Parathyroid adenoma (tissue), 2 donors: ENCODE measurements around the gene BHLHE40.
A peak's percentile ranks its signal among the peaks of the same experiment; 100 is the strongest.

Source experiments
- H2AFZ ChIP-seq: fragments of 300-600 bp; sonication (generic); one replicate; pipeline ENCODE4 v1.7.0; 2017; ENCODE audit warnings: antibody characterized with exemption, mild to moderate bottlenecking
- H3K27ac ChIP-seq: fragments of 300-600 bp; sonication (generic); one replicate; pipeline ENCODE4 v1.7.0; 2017
- H3K27me3 ChIP-seq: fragments of 300-600 bp; sonication (generic); one replicate; pipeline ENCODE4 v1.7.0; 2017; ENCODE audit warnings: low read length; ENCODE audit not compliant: control insufficient read depth, insufficient read depth
- H3K36me3 ChIP-seq: fragments of 300-600 bp; sonication (generic); one replicate; pipeline ENCODE4 v1.7.0; 2017; ENCODE audit warnings: low read length; ENCODE audit not compliant: control insufficient read depth, insufficient read depth
- H3K4me1 ChIP-seq: fragments of 300-600 bp; sonication (generic); one replicate; pipeline ENCODE4 v1.7.0; 2017; ENCODE audit warnings: control low read depth
- H3K4me2 ChIP-seq: fragments of 300-600 bp; sonication (generic); one replicate; pipeline ENCODE4 v1.7.0; 2017; ENCODE audit warnings: low read length
- H3K4me3 ChIP-seq: fragments of 300-600 bp; sonication (generic); one replicate; pipeline ENCODE4 v1.7.0; 2017; ENCODE audit warnings: low read depth, low read length
- H3K79me2 ChIP-seq: fragments of 300-600 bp; sonication (generic); one replicate; pipeline ENCODE4 v1.7.0; 2017; ENCODE audit warnings: control low read depth
- H3K9ac ChIP-seq: fragments of 300-600 bp; sonication (generic); one replicate; pipeline ENCODE4 v1.7.0; 2017; ENCODE audit warnings: mild to moderate bottlenecking
- H3K9me3 ChIP-seq: fragments of 300-600 bp; sonication (generic); one replicate; pipeline ENCODE4 v1.7.0; 2017; ENCODE audit warnings: low read length; ENCODE audit not compliant: control insufficient read depth
- CTCF ChIP-seq: fragments of 300-600 bp; sonication (generic); IDR thresholded peaks from one replicate; pipeline ENCODE4 v1.7.0; 2017; ENCODE audit warnings: antibody characterized with exemption, mild to moderate bottlenecking
- donor health status: primary hyperparathyroidism.

BHLHE40 gene

GRCh38 chr3:5026046-5026362, 46.8 kb downstream of the BHLHE40 start:
- no peaks in the 10 kb centered on the region for H3K4me1 ChIP-seq
- no peak overlapping the region for H3K4me3 ChIP-seq
- H2AFZ ChIP-seq: peak overlapping the region; percentile 62
- no peaks in the 10 kb centered on the region for H3K9me3 ChIP-seq
- peak overlapping the region; percentile 42 for H3K27ac ChIP-seq
- no peak overlapping the region for H3K9ac ChIP-seq
- no peaks in the 10 kb centered on the region for H3K27me3 ChIP-seq
- no peaks in the 10 kb centered on the region for H3K36me3 ChIP-seq
- no peak for TF ChIP-seq CTCF
- no peak overlapping the region for H3K4me2 ChIP-seq
- no peaks in the 10 kb centered on the region for H3K79me2 ChIP-seq

- H3K4me2 ChIP-seq: no peak overlapping the region
- no peaks in the 10 kb centered on the region for H3K79me2 ChIP-seq
- H3K27ac ChIP-seq: no peak overlapping the region
- no peak overlapping the region for H3K4me3 ChIP-seq
- H3K27me3 ChIP-seq: no peaks in the 10 kb centered on the region
- no peaks in the 10 kb centered on the region for H3K36me3 ChIP-seq
- no peak for TF ChIP-seq CTCF
- H2AFZ ChIP-seq: no peak overlapping the region
- H3K4me1 ChIP-seq: no peaks in the 10 kb centered on the region
- no peaks in the 10 kb centered on the region for H3K9me3 ChIP-seq
- no peak overlapping the region for H3K9ac ChIP-seq
Measured at GRCh38 chr3:5029715-5030114, 50.5 kb downstream of the BHLHE40 start.

- no peak for TF ChIP-seq CTCF
- Histone ChIP-seq H3K27me3 (no peaks in the 10 kb centered on the region), H3K36me3 (no peaks in the 10 kb centered on the region), H3K4me1 (no peaks in the 10 kb centered on the region), H3K79me2 (no peaks in the 10 kb centered on the region), H3K27ac (no peak overlapping the region), H3K9ac (no peak overlapping the region), H3K9me3 (no peaks in the 10 kb centered on the region), H3K4me2 (no peak overlapping the region), H3K4me3 (no peak overlapping the region), H2AFZ (no peak overlapping the region)
Measured at GRCh38 chr3:5030152-5030551, 50.9 kb downstream of the BHLHE40 start.

GRCh38 chr3:5032844-5033243, 53.6 kb downstream of the BHLHE40 start:
- H3K79me2 ChIP-seq: no peaks in the 10 kb centered on the region
- no peak for TF ChIP-seq CTCF
- no peak overlapping the region for H3K27ac ChIP-seq
- H2AFZ ChIP-seq: no peak overlapping the region
- no peaks in the 10 kb centered on the region for H3K4me1 ChIP-seq
- no peaks in the 10 kb centered on the region for H3K9me3 ChIP-seq
- no peaks in the 10 kb centered on the region for H3K36me3 ChIP-seq
- no peak overlapping the region for H3K4me2 ChIP-seq
- no peak overlapping the region for H3K4me3 ChIP-seq
- no peak overlapping the region for H3K9ac ChIP-seq
- no peaks in the 10 kb centered on the region for H3K27me3 ChIP-seq
